NCI-H1694 (cell line): ENCODE data around the gene RNF113B.

Experiments
- DNase-seq: peaks from one replicate; lab custom pipeline; 2025; lab: John Stamatoyannopoulos, UW

Gene RNF113B

GRCh38 chr13:98173431-98174152 lies 3.5 kb downstream of the RNF113B start:
- no peak for DNase-seq

GRCh38 chr13:98172590-98173422 lies 4.3 kb downstream of the RNF113B start:
- no peak for DNase-seq

- no peak for DNase-seq
Measured at GRCh38 chr13:98171900-98172589, 5.0 kb downstream of the RNF113B start.

- DNase-seq, result no peak
Measured at GRCh38 chr13:98169331-98169730, 7.7 kb downstream of the RNF113B start.

- DNase-seq, result no peak
Measured at GRCh38 chr13:98162935-98163334, 14.1 kb downstream of the RNF113B start.

- no peak for DNase-seq
Measured at GRCh38 chr13:98158172-98158899, 18.7 kb downstream of the RNF113B start.

GRCh38 chr13:98157609-98158008 lies 19.5 kb downstream of the RNF113B start:
- DNase-seq, result no peak

GRCh38 chr13:98157188-98157587 lies 19.9 kb downstream of the RNF113B start:
- DNase-seq, result no peak

GRCh38 chr13:98156259-98156658 lies 20.8 kb downstream of the RNF113B start:
- DNase-seq, result no peak

- DNase-seq, result no peak
Measured at GRCh38 chr13:98155475-98156109, 21.5 kb downstream of the RNF113B start.

- no peak for DNase-seq
Measured at GRCh38 chr13:98150832-98151479, 26.1 kb downstream of the RNF113B start.

- no peak for DNase-seq
Measured at GRCh38 chr13:98147521-98147920, 29.5 kb downstream of the RNF113B start.

- DNase-seq, result peak; percentile 16
Measured at GRCh38 chr13:98144801-98145350, 32.2 kb downstream of the RNF113B start.

GRCh38 chr13:98144027-98144741 lies 32.9 kb downstream of the RNF113B start:
- peak; percentile 14 for DNase-seq

GRCh38 chr13:98143601-98144026 lies 33.5 kb downstream of the RNF113B start:
- no peak for DNase-seq

GRCh38 chr13:98143157-98143553 lies 33.9 kb downstream of the RNF113B start:
- no peak for DNase-seq

- peak; percentile 9 for DNase-seq
Measured at GRCh38 chr13:98142380-98143156, 34.5 kb downstream of the RNF113B start, which contains the start of gene FARP1. Gene FARP1, plus strand, starts transcription at chr13:98143094. Its CDS starts 70,149 bp downstream, at chr13:98213243.

- DNase-seq, result no peak
Measured at GRCh38 chr13:98141509-98142379, 35.3 kb downstream of the RNF113B start.
